ENCODE measurements around the gene RAB32. TPM values are rescaled to one million over a fixed set of nuclear protein-coding genes. Genes with fewer than 3 reads are reported as not detected.

Gene RAB32
- 2.8 TPM for total RNA-seq

DNA sequence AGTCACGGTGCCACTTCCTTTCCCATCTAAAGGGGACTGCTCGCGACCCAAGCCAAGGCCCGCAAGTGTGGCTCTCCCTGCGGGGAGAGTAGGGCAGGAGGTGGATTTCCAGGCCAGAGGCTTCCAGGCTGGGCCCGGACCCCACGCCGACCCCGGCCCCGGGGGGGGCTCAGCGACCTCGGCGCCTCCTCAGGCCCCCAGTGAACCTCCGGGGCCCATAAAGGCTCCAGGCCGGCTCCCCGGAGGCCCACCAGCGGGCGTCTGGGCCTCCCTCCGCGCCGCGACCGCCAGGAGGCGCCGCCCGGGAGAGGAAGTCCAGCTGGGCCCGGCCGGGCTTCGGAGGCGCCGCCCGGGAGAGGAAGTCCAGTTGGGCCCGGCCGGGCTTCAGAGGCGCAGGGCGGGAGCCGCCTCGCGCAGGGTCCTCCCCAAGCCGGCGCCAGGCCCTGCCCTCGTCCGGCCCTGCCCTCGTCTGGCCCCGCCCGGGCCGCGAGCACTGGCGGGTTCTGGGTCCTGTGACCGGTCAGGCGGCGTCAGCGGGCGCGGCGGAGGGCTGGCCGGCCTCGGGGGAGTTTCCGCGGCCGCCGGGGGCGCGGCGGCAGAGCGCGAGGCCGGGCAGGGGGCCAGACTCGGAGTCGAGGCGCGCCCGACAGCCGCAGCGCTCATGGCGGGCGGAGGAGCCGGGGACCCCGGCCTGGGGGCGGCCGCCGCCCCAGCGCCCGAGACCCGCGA is at the start of gene RAB32:
RAB32 (plus strand) TSS at position 623 of the 729 bp plus-strand sequence; CDS start at position 662, 39 bp downstream.

DNA sequence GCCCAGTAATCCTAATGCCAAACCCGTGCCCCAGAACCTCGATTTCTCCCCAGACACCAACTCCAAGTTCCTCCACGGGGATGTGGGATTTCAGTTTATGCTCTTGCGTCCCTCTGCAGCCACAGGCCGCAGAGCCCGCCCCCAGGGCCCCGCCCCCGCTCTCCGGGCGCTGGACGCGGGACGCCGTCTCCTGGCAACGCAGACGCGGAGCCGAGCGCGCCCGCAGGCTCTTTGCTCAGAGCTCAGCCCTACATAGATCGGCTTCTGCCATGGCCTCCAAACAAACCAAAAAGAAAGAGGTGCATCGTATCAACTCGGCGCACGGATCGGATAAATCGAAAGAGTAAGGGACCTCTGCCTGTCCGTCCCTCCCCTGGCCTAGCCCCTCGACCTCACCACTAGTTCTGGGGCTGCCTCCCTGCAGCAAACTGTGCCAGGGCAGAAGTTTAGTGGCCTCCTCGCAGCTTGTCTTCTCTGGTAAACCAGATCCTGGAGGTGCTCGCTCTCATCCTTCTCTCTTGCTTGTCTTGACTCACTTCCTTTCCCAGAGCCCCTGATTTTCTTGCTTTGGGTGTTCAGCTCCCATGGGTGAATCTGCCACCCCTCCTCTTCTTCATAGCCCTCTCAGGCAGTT is 55.3 kb downstream of the RAB32 start, which contains the start of gene ADGB:
ADGB (plus strand) TSS at position 201 of the 634 bp plus-strand sequence; CDS start at position 270, 69 bp downstream.

Other genes with a start within 250 kb of the RAB32 start
- gene ADGB, start 55.1 kb downstream of the RAB32 start, total RNA-seq = 0.31 TPM